GM19240 (cell line): Measurements from ENCODE around the gene CNTNAP5.

ENCODE experiments used
- DNase-seq: peaks from one replicate; pipeline ENCODE4 v3.0.0; 2011; ENCODE audit warnings: low spot score; ENCODE audit not compliant: insufficient read length

Gene CNTNAP5

GRCh38 chr2:124426122-124426521, 401.0 kb downstream of the CNTNAP5 start:
- no peak for DNase-seq

- no peak for DNase-seq
Observed at GRCh38 chr2:124426625-124427024, 401.5 kb downstream of the CNTNAP5 start.

GRCh38 chr2:124437811-124438210, 412.7 kb downstream of the CNTNAP5 start:
- DNase-seq = no peak

GRCh38 chr2:124450481-124450880, 425.4 kb downstream of the CNTNAP5 start:
- DNase-seq = no peak

- no peak for DNase-seq
Observed at GRCh38 chr2:124476291-124476690, 451.2 kb downstream of the CNTNAP5 start.

GRCh38 chr2:124478761-124479160, 453.7 kb downstream of the CNTNAP5 start:
- no peak for DNase-seq

- no peak for DNase-seq
Observed at GRCh38 chr2:124480958-124481357, 455.9 kb downstream of the CNTNAP5 start.

GRCh38 chr2:124482044-124482443, 457.0 kb downstream of the CNTNAP5 start:
- DNase-seq = no peak

- no peak for DNase-seq
Observed at GRCh38 chr2:124482551-124482950, 457.5 kb downstream of the CNTNAP5 start.

GRCh38 chr2:124485659-124486058, 460.6 kb downstream of the CNTNAP5 start:
- no peak for DNase-seq

- no peak for DNase-seq
Observed at GRCh38 chr2:124489686-124490085, 464.6 kb downstream of the CNTNAP5 start.

- no peak for DNase-seq
Observed at GRCh38 chr2:124501575-124502152, 476.6 kb downstream of the CNTNAP5 start.

GRCh38 chr2:124514236-124514635, 489.1 kb downstream of the CNTNAP5 start:
- DNase-seq = no peak

- DNase-seq = no peak
Observed at GRCh38 chr2:124520953-124521352, 495.9 kb downstream of the CNTNAP5 start.

GRCh38 chr2:124523096-124523495, 498.0 kb downstream of the CNTNAP5 start:
- no peak for DNase-seq

GRCh38 chr2:124524155-124524915, 499.2 kb downstream of the CNTNAP5 start:
- no peak for DNase-seq

- no peak for DNase-seq
Observed at GRCh38 chr2:124526221-124526620, 501.1 kb downstream of the CNTNAP5 start.

GRCh38 chr2:124530203-124530602, 505.1 kb downstream of the CNTNAP5 start:
- DNase-seq = no peak

GRCh38 chr2:124533226-124533954, 508.3 kb downstream of the CNTNAP5 start:
- no peak for DNase-seq

GRCh38 chr2:124534028-124534427, 508.9 kb downstream of the CNTNAP5 start:
- DNase-seq = no peak

- DNase-seq = no peak
Observed at GRCh38 chr2:124535816-124536215, 510.7 kb downstream of the CNTNAP5 start.

- DNase-seq = no peak
Observed at GRCh38 chr2:124536591-124536990, 511.5 kb downstream of the CNTNAP5 start.
